Measurements from ENCODE around the gene N4BP2L1.

GRCh38 chr13:32403108-32403507, 24.8 kb downstream of the N4BP2L1 start:
- TF ChIP-seq EP300 (IDR thresholded peaks at IDR 0.05; ENCODE audit: borderline replicate concordance in 1 of 2, low read depth in 1 of 2, low read length in 1 of 2) = no peak
- TF ChIP-seq CTCF (IDR thresholded peaks at IDR 0.05) = no peak

Measured in SK-N-SH (cell line).